HG03139 (cell line): Measurements from ENCODE around the gene ADAMTS17.

Experiments
- ATAC-seq: cut with Tn5 transposase; IDR thresholded peaks from one replicate; pipeline ENCODE4 v1.9.1; 2021; ENCODE audit not compliant: unreplicated experiment

ADAMTS17 gene

GRCh38 chr15:100114100-100114499, 227.7 kb downstream of the ADAMTS17 start:
- no peak for ATAC-seq

- ATAC-seq = no peak
Observed at GRCh38 chr15:100113351-100114080, 228.3 kb downstream of the ADAMTS17 start.

- ATAC-seq = no peak
Observed at GRCh38 chr15:100112636-100113305, 229.0 kb downstream of the ADAMTS17 start.

- no peak for ATAC-seq
Observed at GRCh38 chr15:100112061-100112420, 229.7 kb downstream of the ADAMTS17 start.

GRCh38 chr15:100111125-100112060, 230.4 kb downstream of the ADAMTS17 start:
- ATAC-seq = no peak

- no peak for ATAC-seq
Observed at GRCh38 chr15:100109486-100110035, 232.2 kb downstream of the ADAMTS17 start.

GRCh38 chr15:100108846-100109245, 232.9 kb downstream of the ADAMTS17 start:
- ATAC-seq = no peak

- no peak for ATAC-seq
Observed at GRCh38 chr15:100108346-100108745, 233.4 kb downstream of the ADAMTS17 start.

GRCh38 chr15:100107606-100108225, 234.1 kb downstream of the ADAMTS17 start:
- no peak for ATAC-seq

- ATAC-seq = no peak
Observed at GRCh38 chr15:100107151-100107550, 234.6 kb downstream of the ADAMTS17 start.

- ATAC-seq = no peak
Observed at GRCh38 chr15:100106732-100107131, 235.0 kb downstream of the ADAMTS17 start.

- ATAC-seq = no peak
Observed at GRCh38 chr15:100105101-100105500, 236.7 kb downstream of the ADAMTS17 start.

GRCh38 chr15:100104245-100104644, 237.5 kb downstream of the ADAMTS17 start:
- no peak for ATAC-seq

- ATAC-seq = no peak
Observed at GRCh38 chr15:100103828-100104227, 237.9 kb downstream of the ADAMTS17 start.

GRCh38 chr15:100101426-100102089, 240.2 kb downstream of the ADAMTS17 start:
- ATAC-seq = no peak

- ATAC-seq = no peak
Observed at GRCh38 chr15:100100926-100101325, 240.8 kb downstream of the ADAMTS17 start.

- ATAC-seq = no peak
Observed at GRCh38 chr15:100099976-100100375, 241.8 kb downstream of the ADAMTS17 start.

- ATAC-seq = no peak
Observed at GRCh38 chr15:100098705-100099104, 243.1 kb downstream of the ADAMTS17 start.

GRCh38 chr15:100097342-100098127, 244.2 kb downstream of the ADAMTS17 start:
- no peak for ATAC-seq
